ENCODE measurements around the gene PPP2R3A.

GRCh38 chr3:136189859-136190617, 224.5 kb downstream of the PPP2R3A start:
- TF ChIP-seq EZH2 (optimal IDR thresholded peaks at IDR 0.05; ENCODE audit: low read depth, low read length): no peak
- no peak for TF ChIP-seq CTCF (IDR thresholded peaks at IDR 0.05; ENCODE audit: low read length)
- no peak for TF ChIP-seq EZH2phosphoT487 (IDR thresholded peaks at IDR 0.05; ENCODE audit: low read length)
